HG03159 (cell line): ENCODE measurements around the gene ENSA.
A peak's percentile ranks its signal among the peaks of the same experiment; 100 is the strongest.
"Not testable (repeated sequence)": the region's sequence is repeated elsewhere in the genome, so short reads cannot be mapped to it uniquely, and the experiment has no call there.

Experiments used
- ATAC-seq: cut with Tn5 transposase; IDR thresholded peaks from one replicate; pipeline ENCODE4 v1.9.1; 2021; ENCODE audit warnings: mild to moderate bottlenecking, moderate library complexity; ENCODE audit not compliant: unreplicated experiment

Gene ENSA

GRCh38 chr1:150582371-150582770 lies 47.0 kb downstream of the ENSA start:
- no peak for ATAC-seq

GRCh38 chr1:150581962-150582361 lies 47.5 kb downstream of the ENSA start:
- not testable (repeated sequence) for ATAC-seq

- not testable (repeated sequence) for ATAC-seq
These were observed 48.0 kb downstream of the ENSA start for GRCh38 chr1:150581437-150581836.

GRCh38 chr1:150580966-150581365 lies 48.4 kb downstream of the ENSA start:
- ATAC-seq = not testable (repeated sequence)

GRCh38 chr1:150579945-150580642 lies 49.3 kb downstream of the ENSA start:
- no peak for ATAC-seq

- ATAC-seq = peak; percentile 84
These were observed 50.1 kb downstream of the ENSA start, which contains the start of gene MCL1 for GRCh38 chr1:150579110-150579944. MCL1 (minus strand) TSS chr1:150579610; CDS start chr1:150579530, 80 bp downstream.

- no peak for ATAC-seq
These were observed 50.9 kb downstream of the ENSA start for GRCh38 chr1:150578272-150579109.

- ATAC-seq = no peak
These were observed 51.7 kb downstream of the ENSA start for GRCh38 chr1:150577557-150578271.

- no peak for ATAC-seq
These were observed 52.4 kb downstream of the ENSA start for GRCh38 chr1:150576794-150577556.

- ATAC-seq = no peak
These were observed 53.1 kb downstream of the ENSA start for GRCh38 chr1:150576367-150576711.

- no peak for ATAC-seq
These were observed 53.7 kb downstream of the ENSA start for GRCh38 chr1:150575518-150576366.

GRCh38 chr1:150575072-150575489 lies 54.3 kb downstream of the ENSA start:
- ATAC-seq = no peak

GRCh38 chr1:150574260-150575071 lies 54.9 kb downstream of the ENSA start:
- no peak for ATAC-seq

- ATAC-seq = not testable (repeated sequence)
These were observed 55.8 kb downstream of the ENSA start for GRCh38 chr1:150573648-150574071.

GRCh38 chr1:150572918-150573647 lies 56.3 kb downstream of the ENSA start:
- ATAC-seq = no peak
